Measurements from ENCODE around the gene LAMB2.

LAMB2 gene

DNA sequence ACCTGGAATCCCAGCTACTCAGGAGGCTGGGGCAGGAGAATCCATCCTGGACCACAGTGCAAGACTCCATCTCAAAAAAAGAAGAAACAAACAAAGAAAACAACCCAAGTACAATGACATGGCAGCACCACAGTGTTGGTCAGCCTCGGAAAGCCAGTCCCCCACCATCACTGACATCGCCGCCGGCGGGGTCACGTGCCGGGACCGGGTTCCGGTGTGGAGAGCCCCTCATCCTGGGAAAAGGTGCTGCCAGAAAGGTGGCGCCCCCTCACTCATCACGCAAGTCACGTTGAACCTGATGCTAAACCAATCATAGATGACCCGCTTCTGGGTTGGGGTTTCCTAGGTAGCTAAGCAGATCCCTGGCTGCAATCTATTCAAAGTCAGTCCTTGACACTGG is 56.7 kb downstream of the LAMB2 start:
- H3K36me3 ChIP-seq (replicated peaks) = peaks cover 57% of the 10 kb centered on the region
- TF ChIP-seq, protein P1, sequence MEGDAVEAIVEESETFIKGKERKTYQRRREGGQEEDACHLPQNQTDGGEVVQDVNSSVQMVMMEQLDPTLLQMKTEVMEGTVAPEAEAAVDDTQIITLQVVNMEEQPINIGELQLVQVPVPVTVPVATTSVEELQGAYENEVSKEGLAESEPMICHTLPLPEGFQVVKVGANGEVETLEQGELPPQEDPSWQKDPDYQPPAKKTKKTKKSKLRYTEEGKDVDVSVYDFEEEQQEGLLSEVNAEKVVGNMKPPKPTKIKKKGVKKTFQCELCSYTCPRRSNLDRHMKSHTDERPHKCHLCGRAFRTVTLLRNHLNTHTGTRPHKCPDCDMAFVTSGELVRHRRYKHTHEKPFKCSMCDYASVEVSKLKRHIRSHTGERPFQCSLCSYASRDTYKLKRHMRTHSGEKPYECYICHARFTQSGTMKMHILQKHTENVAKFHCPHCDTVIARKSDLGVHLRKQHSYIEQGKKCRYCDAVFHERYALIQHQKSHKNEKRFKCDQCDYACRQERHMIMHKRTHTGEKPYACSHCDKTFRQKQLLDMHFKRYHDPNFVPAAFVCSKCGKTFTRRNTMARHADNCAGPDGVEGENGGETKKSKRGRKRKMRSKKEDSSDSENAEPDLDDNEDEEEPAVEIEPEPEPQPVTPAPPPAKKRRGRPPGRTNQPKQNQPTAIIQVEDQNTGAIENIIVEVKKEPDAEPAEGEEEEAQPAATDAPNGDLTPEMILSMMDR (IDR thresholded peaks at IDR 0.05; ENCODE audit: low read depth, low read length, missing control alignments) = no peak
- in situ Hi-C loops (cut with HindIII; ENCODE audit: low pct_ligation_motif_present, low sequenced_read_pairs) = no loop called here
- no peak overlapping the region for H3K4me3 ChIP-seq (ENCODE audit: low read depth, low read length)
- no peak overlapping the region for H3K27ac ChIP-seq
- H3K27me3 ChIP-seq (replicated peaks) = no peaks in the 10 kb centered on the region
- DNase-seq = no peak
